SH-SY5Y (cell line): Measurements from ENCODE around the gene OGFOD3.

Source experiments
- GATA2 ChIP-seq: IDR thresholded peaks from 2 replicates; pipeline ENCODE4 v1.6.1; 2011; ENCODE audit warnings: mild to moderate bottlenecking, low read depth, low read length
- GATA3 ChIP-seq: IDR thresholded peaks from 2 replicates; pipeline ENCODE4 v1.6.1; 2011; ENCODE audit warnings: low read depth, mild to moderate bottlenecking, low read length, moderate library complexity

The OGFOD3 gene

DNA sequence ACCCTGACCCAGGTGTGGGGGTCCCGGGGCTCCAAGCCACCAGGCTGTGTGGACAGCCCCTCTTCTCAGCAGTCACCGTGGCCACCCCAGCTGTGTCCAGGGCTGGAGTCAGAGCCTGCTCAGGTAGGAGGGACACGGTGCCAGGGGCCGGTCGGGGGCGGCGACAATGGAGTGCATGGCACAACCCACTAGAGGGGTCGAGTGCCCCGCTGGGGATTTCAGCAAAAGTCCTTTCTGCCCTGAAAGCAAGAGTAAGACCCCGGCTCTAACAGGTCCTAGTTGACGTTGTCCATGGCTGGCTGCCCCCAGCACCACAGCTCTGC is 35.5 kb downstream of the OGFOD3 start:
- no peak for TF ChIP-seq GATA2
- no peak for TF ChIP-seq GATA3

GRCh38 chr17:82380860-82381702 is 37.3 kb downstream of the OGFOD3 start:
- no peak for TF ChIP-seq GATA2
- no peak for TF ChIP-seq GATA3

DNA sequence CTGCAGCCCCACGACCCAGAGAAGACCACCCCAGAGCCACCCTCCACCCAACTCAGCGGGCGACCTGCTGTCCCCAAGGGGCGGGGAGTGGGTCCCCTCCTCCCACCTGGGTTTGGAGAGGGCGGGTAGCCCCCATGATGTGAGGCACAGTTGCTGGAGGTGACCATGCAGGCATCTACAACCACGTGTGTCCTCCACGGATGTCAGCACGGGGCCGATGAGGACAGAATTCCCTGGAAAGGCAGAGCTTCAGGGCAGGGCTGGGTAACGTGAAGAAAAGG is 39.7 kb downstream of the OGFOD3 start:
- TF ChIP-seq GATA2: no peak
- no peak for TF ChIP-seq GATA3

GRCh38 chr17:82377924-82378740 is 40.3 kb downstream of the OGFOD3 start:
- TF ChIP-seq GATA2 (no peak), GATA3 (no peak)

DNA sequence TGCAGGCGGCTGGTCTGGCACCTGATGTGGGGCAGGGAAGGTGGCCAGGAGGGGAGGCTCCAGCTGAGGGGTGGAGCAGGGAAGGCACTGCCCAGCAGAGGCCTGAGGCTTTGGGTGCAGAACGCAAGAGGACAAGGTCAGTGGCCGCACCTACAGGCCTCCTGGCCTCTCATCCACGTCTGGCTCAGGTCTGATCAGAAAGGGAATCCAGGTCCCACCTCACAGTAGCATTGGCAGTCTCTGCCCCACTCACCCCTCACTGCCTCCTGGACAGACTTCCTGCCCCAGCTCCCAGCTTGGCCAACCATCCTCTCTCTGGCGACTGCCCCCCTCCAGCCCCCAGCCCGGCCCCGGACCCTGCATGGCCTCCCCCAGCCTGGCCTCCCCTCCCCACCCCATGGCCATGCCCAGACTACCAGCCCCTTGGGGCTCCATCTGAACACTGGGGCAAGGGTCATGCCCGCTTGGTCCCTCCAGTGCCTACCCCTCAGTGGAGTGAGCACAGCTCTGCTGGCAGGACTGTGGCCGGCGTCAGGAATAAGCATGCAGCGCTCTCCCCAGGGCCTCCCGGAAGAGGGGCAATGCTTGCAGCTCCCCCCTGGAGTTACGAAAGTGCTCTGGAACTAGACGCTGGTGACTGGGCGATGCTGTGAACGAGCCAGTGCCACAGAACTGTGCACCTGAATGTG is 42.2 kb downstream of the OGFOD3 start:
- TF ChIP-seq GATA3 (no peak), GATA2 (no peak)

DNA sequence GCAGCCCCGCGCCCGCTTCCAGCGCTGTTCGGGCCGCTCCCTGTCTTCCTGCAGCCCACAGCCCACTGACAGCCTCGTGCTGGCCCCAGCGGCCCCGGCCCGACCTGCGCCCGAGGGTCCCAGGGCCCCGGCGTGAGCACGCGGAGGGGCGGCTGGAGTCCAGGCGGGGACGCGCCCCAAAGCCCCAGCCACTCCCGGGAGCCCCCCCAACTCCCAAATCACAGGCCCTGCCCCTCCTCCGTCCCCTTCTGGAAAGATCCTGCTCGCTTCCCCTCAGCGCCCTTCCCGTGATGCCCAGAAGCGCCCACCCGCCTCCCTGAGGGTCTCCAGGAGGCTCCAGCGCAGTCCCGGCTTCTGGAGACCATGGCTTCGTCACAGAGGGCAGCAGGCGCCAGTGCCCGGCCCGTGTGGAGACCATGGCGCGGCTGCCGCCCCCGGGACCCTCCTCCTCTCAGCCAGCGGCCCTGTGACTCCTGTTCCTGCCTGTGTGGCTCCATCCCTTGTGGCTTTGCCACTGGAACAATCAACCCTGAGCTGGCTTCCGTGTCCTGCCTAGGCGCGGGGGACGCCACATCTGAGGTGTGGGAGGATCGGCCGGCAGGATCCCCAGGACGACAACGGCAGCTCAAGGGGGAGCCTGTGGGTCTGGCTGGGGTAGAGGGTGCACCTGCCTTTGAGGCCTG is 42.9 kb downstream of the OGFOD3 start:
- TF ChIP-seq GATA2 (no peak), GATA3 (no peak)

- TF ChIP-seq GATA3: no peak
- no peak for TF ChIP-seq GATA2
Observed at GRCh38 chr17:82374626-82375331, 43.6 kb downstream of the OGFOD3 start.

- TF ChIP-seq GATA3: no peak
- no peak for TF ChIP-seq GATA2
Observed at GRCh38 chr17:82373731-82374625, 44.4 kb downstream of the OGFOD3 start.

- TF ChIP-seq GATA2 (no peak), GATA3 (no peak)
Observed at GRCh38 chr17:82372249-82373071, 45.9 kb downstream of the OGFOD3 start.

DNA sequence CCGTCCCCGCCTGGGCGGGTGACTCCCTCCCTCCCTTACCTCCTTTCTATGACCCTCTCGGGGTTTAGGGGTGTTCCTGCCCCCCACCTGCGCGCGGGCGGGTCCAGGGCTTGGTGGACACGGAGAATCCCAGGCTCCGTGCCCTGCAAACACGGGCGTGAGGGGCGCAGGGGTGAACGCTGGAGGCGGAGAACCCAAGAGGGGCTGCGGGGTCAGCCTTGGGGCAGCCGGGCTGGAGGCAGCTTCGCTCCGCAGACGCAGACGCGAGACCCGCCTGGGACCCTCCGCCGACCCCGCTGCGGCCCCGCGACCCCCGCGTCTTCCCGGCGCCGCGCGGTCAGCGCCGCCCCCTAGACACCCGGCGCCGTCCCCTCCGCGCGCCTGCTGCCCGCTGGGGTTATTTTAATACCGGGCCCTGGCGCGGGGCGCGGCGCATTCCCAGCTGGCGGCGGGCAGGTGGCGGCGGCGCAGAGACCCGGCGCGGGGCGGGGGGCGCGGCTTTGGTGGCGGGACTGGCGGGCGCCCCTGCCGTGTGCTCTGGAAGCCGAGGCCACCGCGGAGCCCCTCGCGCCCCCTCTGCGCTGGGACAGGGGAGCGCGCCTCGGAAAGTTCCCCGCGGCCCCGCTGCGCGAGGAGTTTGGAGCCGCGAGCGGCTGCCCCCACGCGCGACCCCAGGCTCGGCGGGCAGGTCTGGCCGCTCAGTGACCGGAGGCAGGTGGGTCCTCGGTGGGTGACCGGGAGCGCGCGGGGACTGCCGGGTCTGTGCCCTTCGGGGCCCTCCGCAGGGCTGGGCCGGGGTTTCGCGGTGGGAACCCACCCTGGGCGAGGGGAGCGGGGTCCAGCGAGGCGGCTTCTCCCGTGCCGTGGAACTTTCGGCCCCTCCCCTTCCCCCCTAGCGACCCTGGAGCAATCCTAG is 46.8 kb downstream of the OGFOD3 start, which contains the start of gene UTS2R:
UTS2R (plus strand) TSS at position 433 of the 916 bp plus-strand sequence. CDS start 2,560 bp downstream, outside the sequence.
- TF ChIP-seq GATA3 (no peak), GATA2 (no peak)

DNA sequence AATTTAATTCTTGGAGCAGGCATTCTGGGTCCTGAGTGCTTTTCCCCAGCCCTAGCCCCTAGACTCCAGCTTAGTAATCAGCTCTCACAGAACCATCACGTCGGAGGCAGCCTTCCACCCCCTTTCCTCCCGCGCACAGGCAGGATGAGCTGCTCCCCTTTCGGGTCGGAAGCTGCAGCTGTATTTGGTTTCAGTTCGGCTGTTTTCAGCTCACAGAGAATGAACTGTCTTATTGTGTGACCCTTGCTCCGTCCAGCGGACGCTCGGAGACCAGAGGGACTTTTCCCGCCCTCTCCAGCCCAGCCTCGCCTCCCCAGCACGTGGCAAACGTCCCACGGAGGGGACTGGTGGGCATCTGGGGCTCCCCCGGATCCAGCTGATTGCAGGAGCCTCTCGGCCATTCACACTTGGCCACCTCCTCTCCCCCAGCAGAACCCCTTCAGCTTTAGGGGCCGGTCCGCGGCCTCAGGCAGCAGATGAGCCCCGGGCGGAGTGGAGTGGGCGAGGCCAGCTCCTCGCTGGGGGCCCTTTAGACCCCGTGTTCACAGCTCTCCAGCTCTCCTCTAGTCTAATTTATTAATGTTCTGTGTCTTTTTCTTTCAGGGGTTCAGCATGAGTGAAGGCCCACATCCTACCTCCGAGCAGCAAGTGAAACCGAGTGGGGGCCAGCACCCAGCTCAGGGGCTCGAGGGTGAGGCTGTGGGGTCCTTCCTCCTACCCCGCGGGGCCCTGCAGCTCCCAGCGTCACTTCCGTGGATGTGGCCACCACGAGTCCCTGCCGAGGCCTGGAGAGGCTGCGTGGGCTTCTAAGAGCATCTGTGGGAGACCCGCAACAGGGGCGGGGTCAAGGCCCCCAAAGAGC is 47.7 kb downstream of the OGFOD3 start:
- TF ChIP-seq GATA3 (no peak), GATA2 (no peak)
